ENCODE data around the gene APOH. TPM values are rescaled to one million over a fixed set of nuclear protein-coding genes. Genes with fewer than 3 reads are reported as not detected.
A peak's percentile ranks its signal among the peaks of the same experiment; 100 is the strongest.

APOH gene
- total and polyA plus RNA-seq, 9 of the 15 experiments (the other 6 are each of a cell fraction or from before 2014, with no cell fraction given) = 1.1 TPM; not detected in 8

- TF ChIP-seq ARID1B (IDR thresholded peaks at IDR 0.05) = peak; percentile 78
- no peak for TF ChIP-seq RBM15 (IDR thresholded peaks at IDR 0.05; ENCODE audit: insufficient read depth, low read length)
- TF ChIP-seq GATA2 (CRISPR knock-in tag; IDR thresholded peaks at IDR 0.05) = peak; percentile 47; the same call in 1 of the 2 replicates
- TF ChIP-seq ZNF583 (CRISPR knock-in tag; IDR thresholded peaks at IDR 0.05) = no peak
- TF ChIP-seq PHF8 (IDR thresholded peaks at IDR 0.05; ENCODE audit: borderline replicate concordance, low read length) = no peak
- TF ChIP-seq HMGXB4 (CRISPR knock-in tag; IDR thresholded peaks at IDR 0.05) = no peak
- peak; percentile 61; the same call in 1 of the 2 replicates for TF ChIP-seq MTA2 (IDR thresholded peaks at IDR 0.05; ENCODE audit: low read depth)
- TF ChIP-seq ELF4 (CRISPR knock-in tag; IDR thresholded peaks at IDR 0.05) = no peak
- TF ChIP-seq ZNF644 (tag; IDR thresholded peaks at IDR 0.05; ENCODE audit: low read depth) = no peak
- no peak for TF ChIP-seq SPI1 (IDR thresholded peaks at IDR 0.05; ENCODE audit: borderline replicate concordance, low read depth, low read length)
- TF ChIP-seq CBFA2T3 (IDR thresholded peaks at IDR 0.05) = peak; percentile 92
- no peak for TF ChIP-seq ZFPM2 (CRISPR knock-in tag; IDR thresholded peaks at IDR 0.05)
- no peak for TF ChIP-seq SMARCE1 (IDR thresholded peaks at IDR 0.05)
- 0 out of 2 replicates have a peak, but pooled peaks have one; percentile 26 for TF ChIP-seq TEAD4 (IDR thresholded peaks at IDR 0.05; ENCODE audit: low read length)
- TF ChIP-seq TEAD4 (CRISPR knock-in tag; IDR thresholded peaks at IDR 0.05; ENCODE audit: borderline replicate concordance) = no peak
Observed at GRCh38 chr17:66276328-66276937, 47.2 kb upstream of the APOH start (continued).

Measured in K562 (cell line).